ENCODE data around the gene RTBDN.

The RTBDN gene

GRCh38 chr19:12779162-12779993, 55.0 kb downstream of the RTBDN start:
- DNase-seq (ENCODE audit: low read depth), result no peak

GRCh38 chr19:12778905-12779161, 55.5 kb downstream of the RTBDN start:
- no peak for DNase-seq (ENCODE audit: low read depth)

- DNase-seq (ENCODE audit: low read depth), result no peak
These were observed 56.1 kb downstream of the RTBDN start for GRCh38 chr19:12778017-12778904.

GRCh38 chr19:12777217-12778016, 57.0 kb downstream of the RTBDN start:
- DNase-seq (ENCODE audit: low read depth), result no peak
